ENCODE results near the gene TDRD10.

DNA sequence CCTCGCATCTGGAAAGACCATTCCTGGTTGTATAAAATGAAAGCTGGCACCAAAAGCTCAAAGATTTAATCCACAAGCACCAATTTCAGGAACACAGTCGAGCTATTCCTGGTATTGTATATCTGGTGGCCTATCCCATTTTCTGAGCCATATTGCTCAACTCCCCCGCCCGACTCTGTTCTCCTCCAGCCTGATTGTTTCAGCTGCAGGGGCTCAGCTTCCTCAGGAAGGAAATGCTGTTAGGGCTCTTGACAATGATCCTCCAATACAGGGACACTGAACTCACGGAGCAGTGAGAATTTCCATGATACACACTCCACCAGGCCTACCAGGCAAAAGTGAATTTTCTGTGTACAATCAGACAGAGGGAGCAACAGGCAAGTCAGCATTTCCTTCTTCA is 16.9 kb upstream of the TDRD10 start:
- no peak for TF ChIP-seq POLR2A (IDR thresholded peaks at IDR 0.05; ENCODE audit: low read depth)
- TF ChIP-seq, protein P1, sequence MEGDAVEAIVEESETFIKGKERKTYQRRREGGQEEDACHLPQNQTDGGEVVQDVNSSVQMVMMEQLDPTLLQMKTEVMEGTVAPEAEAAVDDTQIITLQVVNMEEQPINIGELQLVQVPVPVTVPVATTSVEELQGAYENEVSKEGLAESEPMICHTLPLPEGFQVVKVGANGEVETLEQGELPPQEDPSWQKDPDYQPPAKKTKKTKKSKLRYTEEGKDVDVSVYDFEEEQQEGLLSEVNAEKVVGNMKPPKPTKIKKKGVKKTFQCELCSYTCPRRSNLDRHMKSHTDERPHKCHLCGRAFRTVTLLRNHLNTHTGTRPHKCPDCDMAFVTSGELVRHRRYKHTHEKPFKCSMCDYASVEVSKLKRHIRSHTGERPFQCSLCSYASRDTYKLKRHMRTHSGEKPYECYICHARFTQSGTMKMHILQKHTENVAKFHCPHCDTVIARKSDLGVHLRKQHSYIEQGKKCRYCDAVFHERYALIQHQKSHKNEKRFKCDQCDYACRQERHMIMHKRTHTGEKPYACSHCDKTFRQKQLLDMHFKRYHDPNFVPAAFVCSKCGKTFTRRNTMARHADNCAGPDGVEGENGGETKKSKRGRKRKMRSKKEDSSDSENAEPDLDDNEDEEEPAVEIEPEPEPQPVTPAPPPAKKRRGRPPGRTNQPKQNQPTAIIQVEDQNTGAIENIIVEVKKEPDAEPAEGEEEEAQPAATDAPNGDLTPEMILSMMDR (IDR thresholded peaks at IDR 0.05): no peak

Data from esophagus muscularis mucosa (tissue), 3 donors.